ENCODE results near the gene BMF. TPM values are rescaled to one million over a fixed set of nuclear protein-coding genes. Genes with fewer than 3 reads are reported as not detected.
A peak's percentile ranks its signal among the peaks of the same experiment; 100 is the strongest.

The BMF gene
- total RNA-seq, 1 experiment from 2014 or later, result 13.2 TPM

DNA sequence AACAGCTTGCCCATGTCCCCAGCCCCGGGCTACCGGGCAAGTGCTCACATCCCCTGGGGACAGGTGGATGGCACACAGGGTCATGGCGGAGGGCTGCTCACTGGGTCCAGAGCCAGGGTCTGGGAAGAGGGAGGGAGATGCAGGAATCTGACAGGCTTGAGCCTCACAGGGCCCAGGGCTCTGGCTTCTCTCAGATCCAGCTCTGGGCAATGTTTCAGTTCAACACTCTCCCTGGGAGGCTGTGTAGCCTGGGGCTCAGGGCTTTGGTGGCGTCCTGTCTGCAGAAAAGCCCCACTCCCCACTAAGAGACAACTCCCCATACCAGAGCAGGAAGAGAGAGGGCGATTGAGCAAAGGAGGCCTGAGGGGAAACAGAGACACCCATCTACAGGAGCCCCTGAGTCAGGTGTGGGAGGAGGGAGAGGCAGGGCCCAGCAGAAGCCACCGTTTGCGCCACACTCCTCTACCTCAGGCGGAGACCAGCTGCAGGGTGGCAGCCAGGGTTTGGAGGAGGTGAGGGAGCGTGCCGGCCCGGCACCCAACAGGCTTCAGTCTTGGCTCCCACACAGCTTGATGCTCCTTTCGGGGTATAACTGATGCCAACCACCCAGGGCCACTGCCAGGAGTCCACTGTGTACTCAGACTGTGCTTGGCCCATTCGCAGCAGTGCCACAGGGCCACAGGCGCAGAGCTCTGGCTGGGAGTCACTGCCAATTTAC, 52.9 kb downstream of the BMF start:
- Mint-ChIP-seq H3K27ac (peak overlapping the region in 2 of 3 experiments; percentile 72 to 93; a peak in 4 of 7 replicates), H3K27me3 (ENCODE audit: low read depth) (peaks cover 3% of the 10 kb centered on the region; the same call in 1 of the 2 replicates), H3K36me3 (ENCODE audit: insufficient read depth in 1 of 3, low read depth in 3 of 3) (no peaks in the 10 kb centered on the region; a peak in 1 of 7 replicates), H3K4me1 (peaks cover 38 to 48% of the 10 kb centered on the region in 2 experiments), H3K4me3 (no peak overlapping the region), H3K9me3 (no peaks in the 10 kb centered on the region)
- no peak overlapping the region for H3T11ph ChIP-seq (ENCODE audit: low read length)
- H3K79me2 ChIP-seq (ENCODE audit: insufficient read depth, low read length), result no peaks in the 10 kb centered on the region
- no peak overlapping the region for H2AFZ ChIP-seq (ENCODE audit: low read length)
- H2BK5ac ChIP-seq (ENCODE audit: insufficient read length, low read length), result no peak overlapping the region
- TF ChIP-seq, protein P1, sequence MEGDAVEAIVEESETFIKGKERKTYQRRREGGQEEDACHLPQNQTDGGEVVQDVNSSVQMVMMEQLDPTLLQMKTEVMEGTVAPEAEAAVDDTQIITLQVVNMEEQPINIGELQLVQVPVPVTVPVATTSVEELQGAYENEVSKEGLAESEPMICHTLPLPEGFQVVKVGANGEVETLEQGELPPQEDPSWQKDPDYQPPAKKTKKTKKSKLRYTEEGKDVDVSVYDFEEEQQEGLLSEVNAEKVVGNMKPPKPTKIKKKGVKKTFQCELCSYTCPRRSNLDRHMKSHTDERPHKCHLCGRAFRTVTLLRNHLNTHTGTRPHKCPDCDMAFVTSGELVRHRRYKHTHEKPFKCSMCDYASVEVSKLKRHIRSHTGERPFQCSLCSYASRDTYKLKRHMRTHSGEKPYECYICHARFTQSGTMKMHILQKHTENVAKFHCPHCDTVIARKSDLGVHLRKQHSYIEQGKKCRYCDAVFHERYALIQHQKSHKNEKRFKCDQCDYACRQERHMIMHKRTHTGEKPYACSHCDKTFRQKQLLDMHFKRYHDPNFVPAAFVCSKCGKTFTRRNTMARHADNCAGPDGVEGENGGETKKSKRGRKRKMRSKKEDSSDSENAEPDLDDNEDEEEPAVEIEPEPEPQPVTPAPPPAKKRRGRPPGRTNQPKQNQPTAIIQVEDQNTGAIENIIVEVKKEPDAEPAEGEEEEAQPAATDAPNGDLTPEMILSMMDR (conservative IDR thresholded peaks at IDR 0.05), result no peak
- peaks cover under 1% of the 10 kb centered on the region for H3K23me2 ChIP-seq (ENCODE audit: insufficient read length, low read depth, low read length, poor library complexity, severe bottlenecking)
- no peak overlapping the region for H2BK120ac ChIP-seq (ENCODE audit: low read depth, low read length, poor library complexity, severe bottlenecking)
- H4K5ac ChIP-seq (ENCODE audit: insufficient read length, low read depth, low read length), result no peak overlapping the region
- H3K23ac ChIP-seq (ENCODE audit: insufficient read length, low read depth, low read length), result no peak overlapping the region
- H3K9me3 ChIP-seq (ENCODE audit: control insufficient read depth, low read depth, low read length), result no peaks in the 10 kb centered on the region
- H3K27ac ChIP-seq (ENCODE audit: insufficient read length, low read depth, low read length), result no peak overlapping the region
- H4K20me1 ChIP-seq (ENCODE audit: control insufficient read depth, insufficient read depth, insufficient read length), result no peaks in the 10 kb centered on the region
- H3K27me3 ChIP-seq (ENCODE audit: insufficient read depth, low read length), result no peaks in the 10 kb centered on the region
- no peak overlapping the region for H4K8ac ChIP-seq (replicated peaks; ENCODE audit: insufficient read length, low read depth, low read length)
- H3K56ac ChIP-seq (ENCODE audit: insufficient read length, low read depth, low read length), result no peak overlapping the region
- no peak overlapping the region for H3K4ac ChIP-seq (ENCODE audit: low read depth, low read length)
- H3K79me1 ChIP-seq (ENCODE audit: insufficient read depth, low read depth, low read length, poor library complexity, severe bottlenecking), result no peaks in the 10 kb centered on the region
- no peak overlapping the region for H2BK20ac ChIP-seq (ENCODE audit: low read depth, low read length, poor library complexity, severe bottlenecking)
- H2BK15ac ChIP-seq (ENCODE audit: low read depth, low read length), result no peak overlapping the region
- H2BK12ac ChIP-seq (ENCODE audit: insufficient read length, low read depth, low read length), result no peak overlapping the region
- H2AK5ac ChIP-seq (ENCODE audit: insufficient read length, low read length), result no peak overlapping the region
- H3K18ac ChIP-seq (ENCODE audit: insufficient read length, low read depth, low read length), result no peak overlapping the region
- H3K4me2 ChIP-seq (ENCODE audit: insufficient read depth, insufficient read length, low read length), result no peak overlapping the region
- no CpG with 5 or more reads among the region's 14 CpGs for WGBS (ENCODE audit: extremely low coverage, insufficient read length, low lambda C conversion rate)
- no peak overlapping the region for H3K9ac ChIP-seq (ENCODE audit: extremely low read depth, insufficient read length, low read length)
- DNase-seq, result no peak
- H3K4me1 ChIP-seq (ENCODE audit: insufficient read depth, low read length), result peaks cover 2% of the 10 kb centered on the region; the same call in 1 of the 2 replicates
- no peak overlapping the region for H4K91ac ChIP-seq (ENCODE audit: insufficient read length, low read depth, low read length)
- H3K14ac ChIP-seq (ENCODE audit: insufficient read depth, low read length), result no peak overlapping the region

All from H9 (cell line).